Midbrain (tissue), 1 donor: ENCODE measurements around the gene ERVW-1.

ENCODE experiments used
- DNase-seq: peaks from one replicate; lab custom pipeline; 2025; lab: John Stamatoyannopoulos, UW

Gene ERVW-1

GRCh38 chr7:92423710-92424131, 54.0 kb downstream of the ERVW-1 start:
- DNase-seq: no peak

- no peak for DNase-seq
Observed at GRCh38 chr7:92422926-92423325, 54.8 kb downstream of the ERVW-1 start.

DNA sequence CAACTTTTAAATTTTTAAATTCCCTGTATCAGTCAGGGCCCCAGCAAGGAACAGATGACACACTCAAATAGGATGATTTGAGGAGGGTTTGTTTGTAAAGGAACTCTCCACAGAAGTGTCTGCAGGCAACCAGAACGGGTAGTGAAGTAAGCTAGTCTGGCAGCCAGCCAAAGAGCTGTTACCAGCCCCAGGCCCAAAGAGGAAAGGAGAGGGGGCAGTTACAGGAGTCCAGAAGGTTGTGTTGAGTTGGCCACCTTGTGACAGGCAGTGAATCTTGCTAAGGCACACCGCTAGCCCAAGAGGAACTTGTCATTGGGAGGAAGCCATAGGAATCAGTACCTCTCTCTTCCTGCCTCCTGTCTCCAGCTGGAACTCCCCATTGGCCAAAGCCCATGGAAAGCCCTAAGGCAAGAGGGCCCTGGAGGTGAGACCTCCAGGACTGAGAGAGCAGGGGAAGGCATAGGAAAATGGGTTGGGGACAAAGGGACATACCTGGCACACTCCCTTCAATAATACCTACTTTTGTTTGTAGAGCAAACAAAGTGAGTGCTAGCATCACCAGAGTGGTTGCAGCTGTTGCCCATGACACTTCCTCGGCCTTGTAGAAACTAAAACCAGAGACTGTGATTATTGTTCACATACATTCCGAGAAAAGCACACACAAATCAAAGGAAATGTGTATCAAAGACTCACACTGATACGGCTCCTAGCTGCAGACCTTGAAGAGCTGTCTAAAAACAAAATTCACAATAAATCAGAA, 55.9 kb downstream of the ERVW-1 start:
- DNase-seq: no peak
